LNCaP clone FGC (cell line): ENCODE data around the gene NTN4.

Experiments used
- DNase-seq: peaks from one replicate; pipeline ENCODE4 v3.0.0-alpha.2; 2011; ENCODE audit warnings: low read depth
- H3K4me3 ChIP-seq: 2 replicates; pipeline ENCODE4 v1.5.1; 2011; ENCODE audit warnings: mild to moderate bottlenecking, low read depth, low read length, control low read depth
- TF ChIP-seq, protein P1 (sequence below): IDR thresholded peaks from 2 replicates; pipeline ENCODE4 v1.5.1; 2012; ENCODE audit warnings: mild to moderate bottlenecking; ENCODE audit not compliant: control insufficient read depth, insufficient read depth; ENCODE audit errors: extremely low read depth

Gene NTN4

GRCh38 chr12:95653771-95654546 is 136.6 kb downstream of the NTN4 start:
- no peak for DNase-seq
- H3K4me3 ChIP-seq: no peak overlapping the region
- TF ChIP-seq, protein P1, sequence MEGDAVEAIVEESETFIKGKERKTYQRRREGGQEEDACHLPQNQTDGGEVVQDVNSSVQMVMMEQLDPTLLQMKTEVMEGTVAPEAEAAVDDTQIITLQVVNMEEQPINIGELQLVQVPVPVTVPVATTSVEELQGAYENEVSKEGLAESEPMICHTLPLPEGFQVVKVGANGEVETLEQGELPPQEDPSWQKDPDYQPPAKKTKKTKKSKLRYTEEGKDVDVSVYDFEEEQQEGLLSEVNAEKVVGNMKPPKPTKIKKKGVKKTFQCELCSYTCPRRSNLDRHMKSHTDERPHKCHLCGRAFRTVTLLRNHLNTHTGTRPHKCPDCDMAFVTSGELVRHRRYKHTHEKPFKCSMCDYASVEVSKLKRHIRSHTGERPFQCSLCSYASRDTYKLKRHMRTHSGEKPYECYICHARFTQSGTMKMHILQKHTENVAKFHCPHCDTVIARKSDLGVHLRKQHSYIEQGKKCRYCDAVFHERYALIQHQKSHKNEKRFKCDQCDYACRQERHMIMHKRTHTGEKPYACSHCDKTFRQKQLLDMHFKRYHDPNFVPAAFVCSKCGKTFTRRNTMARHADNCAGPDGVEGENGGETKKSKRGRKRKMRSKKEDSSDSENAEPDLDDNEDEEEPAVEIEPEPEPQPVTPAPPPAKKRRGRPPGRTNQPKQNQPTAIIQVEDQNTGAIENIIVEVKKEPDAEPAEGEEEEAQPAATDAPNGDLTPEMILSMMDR: no peak

DNA sequence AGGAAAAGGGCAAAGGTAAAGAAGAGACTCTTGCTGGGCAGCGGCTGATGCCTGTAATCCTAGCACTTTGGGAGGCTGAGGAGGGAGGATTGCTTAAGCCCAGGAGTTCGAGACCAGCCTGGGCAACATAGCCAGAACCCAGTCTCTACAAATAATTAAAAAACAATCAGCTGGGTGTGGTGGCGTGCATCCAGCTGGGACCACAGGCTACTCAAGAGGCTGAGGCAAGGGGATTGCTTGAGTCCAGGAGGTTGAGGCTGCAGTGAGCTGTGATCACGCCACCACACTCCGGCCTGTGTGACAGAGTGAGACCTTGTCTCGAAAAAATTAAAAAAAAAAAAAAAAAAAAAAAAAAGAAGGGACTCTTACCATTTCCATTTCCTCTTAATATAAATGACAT is 138.9 kb downstream of the NTN4 start:
- H3K4me3 ChIP-seq: no peak overlapping the region
- no peak for DNase-seq
- TF ChIP-seq, protein P1: no peak

DNA sequence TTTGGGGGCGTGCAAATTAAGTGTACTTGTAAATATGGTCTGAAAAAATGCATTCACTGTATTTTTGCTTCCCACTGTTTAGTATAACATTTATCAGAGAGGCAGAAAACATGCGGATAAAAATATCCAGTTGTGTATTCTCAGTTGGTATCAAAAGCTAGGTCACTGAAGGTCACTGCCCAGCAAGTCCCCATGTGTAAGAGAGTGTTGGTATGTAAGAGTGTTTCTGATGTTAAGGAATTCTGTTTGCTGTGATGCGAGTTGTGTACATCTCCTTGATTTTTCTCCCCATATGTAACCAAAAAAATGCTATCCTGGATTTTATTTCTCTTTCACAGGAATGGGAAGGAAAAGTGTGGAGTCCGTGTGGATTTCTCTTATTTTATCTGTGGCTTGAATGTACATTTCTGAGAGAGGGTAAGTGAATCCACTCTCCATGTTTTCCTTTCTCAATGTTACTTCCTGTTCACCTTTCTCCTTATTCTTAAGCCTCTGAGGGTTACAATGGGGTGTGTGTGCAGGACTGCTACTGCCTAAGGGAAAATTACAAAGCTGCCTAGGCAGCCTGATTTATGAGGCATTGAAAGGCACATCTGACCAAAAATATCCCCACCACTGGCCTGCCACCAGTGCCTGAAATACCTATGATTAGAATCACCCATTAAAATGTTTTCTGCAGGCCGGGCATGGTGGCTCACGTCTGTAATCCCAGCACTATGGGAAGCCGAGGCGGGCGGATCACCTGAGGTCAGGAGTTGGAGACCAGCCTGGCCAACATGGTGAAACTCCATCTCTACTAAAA is 141.4 kb downstream of the NTN4 start:
- no peak for DNase-seq
- TF ChIP-seq, protein P1: no peak
- no peak overlapping the region for H3K4me3 ChIP-seq

DNA sequence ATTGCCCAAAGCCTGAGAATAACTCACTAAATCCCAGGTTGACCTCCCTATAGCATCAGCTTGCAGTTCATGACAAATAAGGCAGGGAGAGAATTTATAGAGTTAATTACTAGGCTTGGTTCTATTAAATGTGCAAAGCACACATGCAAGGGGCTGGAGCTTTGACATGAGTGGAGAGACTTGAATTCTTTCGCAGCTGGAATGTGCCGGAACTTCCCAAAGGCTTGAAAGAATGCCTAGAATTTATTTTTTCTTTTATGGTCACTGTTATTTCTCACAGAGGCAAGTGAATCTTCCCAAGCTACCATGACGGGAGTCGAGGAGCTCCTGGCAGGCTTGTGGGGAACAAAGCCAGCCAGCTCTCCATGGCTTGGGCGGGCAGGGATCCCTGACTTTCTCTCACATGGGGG is 143.8 kb downstream of the NTN4 start:
- TF ChIP-seq, protein P1: no peak
- no peak for DNase-seq
- H3K4me3 ChIP-seq: no peak overlapping the region

DNA sequence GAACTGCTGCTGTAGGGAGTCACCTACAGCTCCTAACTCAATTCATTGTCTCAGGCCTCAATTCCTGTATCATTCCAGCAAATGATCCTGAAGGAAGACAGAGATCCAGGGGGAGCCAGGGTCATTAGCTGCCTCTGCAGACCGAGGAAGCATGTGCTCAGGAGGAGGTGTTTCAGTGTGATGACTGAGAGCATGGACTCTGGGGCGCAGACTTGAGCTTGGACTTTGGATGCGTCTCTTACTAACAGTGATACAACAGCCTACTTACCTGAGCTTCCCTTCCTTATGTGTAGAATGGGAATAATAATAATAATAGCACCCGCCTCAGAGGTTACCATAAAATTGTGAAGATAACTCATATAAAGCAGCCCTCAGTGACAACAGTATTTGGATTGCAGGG is 147.3 kb downstream of the NTN4 start:
- DNase-seq: no peak
- H3K4me3 ChIP-seq: no peak overlapping the region
- TF ChIP-seq, protein P1: no peak

- TF ChIP-seq, protein P1: no peak
- no peak overlapping the region for H3K4me3 ChIP-seq
- DNase-seq: no peak
These were observed 148.0 kb downstream of the NTN4 start for GRCh38 chr12:95642583-95642982.
